GM13976 (cell line): ENCODE results near the gene LMF2.

Experiments used
- DNase-seq: peaks from one replicate; pipeline ENCODE4 v3.0.0; 2012; ENCODE audit warnings: low spot score
- in situ Hi-C: fragments of 300-500 bp; cut with MboI; formaldehyde crosslinking; loops from one replicate; pipeline ENCODE4 v1.12.0; 2022; ENCODE audit warnings: low sequenced_read_pairs, mixed read lengths, inconsistent platforms; ENCODE audit not compliant: unreplicated experiment
- TF ChIP-seq, protein P1 (sequence below): IDR thresholded peaks from 2 replicates; pipeline ENCODE4 v1.5.1; 2012; ENCODE audit warnings: borderline replicate concordance, mild to moderate bottlenecking; ENCODE audit not compliant: insufficient read depth; ENCODE audit errors: extremely low read depth, missing control alignments, control extremely low read depth

LMF2 gene

GRCh38 chr22:50470491-50470890 is 37.0 kb downstream of the LMF2 start:
- TF ChIP-seq, protein P1, sequence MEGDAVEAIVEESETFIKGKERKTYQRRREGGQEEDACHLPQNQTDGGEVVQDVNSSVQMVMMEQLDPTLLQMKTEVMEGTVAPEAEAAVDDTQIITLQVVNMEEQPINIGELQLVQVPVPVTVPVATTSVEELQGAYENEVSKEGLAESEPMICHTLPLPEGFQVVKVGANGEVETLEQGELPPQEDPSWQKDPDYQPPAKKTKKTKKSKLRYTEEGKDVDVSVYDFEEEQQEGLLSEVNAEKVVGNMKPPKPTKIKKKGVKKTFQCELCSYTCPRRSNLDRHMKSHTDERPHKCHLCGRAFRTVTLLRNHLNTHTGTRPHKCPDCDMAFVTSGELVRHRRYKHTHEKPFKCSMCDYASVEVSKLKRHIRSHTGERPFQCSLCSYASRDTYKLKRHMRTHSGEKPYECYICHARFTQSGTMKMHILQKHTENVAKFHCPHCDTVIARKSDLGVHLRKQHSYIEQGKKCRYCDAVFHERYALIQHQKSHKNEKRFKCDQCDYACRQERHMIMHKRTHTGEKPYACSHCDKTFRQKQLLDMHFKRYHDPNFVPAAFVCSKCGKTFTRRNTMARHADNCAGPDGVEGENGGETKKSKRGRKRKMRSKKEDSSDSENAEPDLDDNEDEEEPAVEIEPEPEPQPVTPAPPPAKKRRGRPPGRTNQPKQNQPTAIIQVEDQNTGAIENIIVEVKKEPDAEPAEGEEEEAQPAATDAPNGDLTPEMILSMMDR = no peak
- in situ Hi-C loops = no loop called here
- DNase-seq = no peak

DNA sequence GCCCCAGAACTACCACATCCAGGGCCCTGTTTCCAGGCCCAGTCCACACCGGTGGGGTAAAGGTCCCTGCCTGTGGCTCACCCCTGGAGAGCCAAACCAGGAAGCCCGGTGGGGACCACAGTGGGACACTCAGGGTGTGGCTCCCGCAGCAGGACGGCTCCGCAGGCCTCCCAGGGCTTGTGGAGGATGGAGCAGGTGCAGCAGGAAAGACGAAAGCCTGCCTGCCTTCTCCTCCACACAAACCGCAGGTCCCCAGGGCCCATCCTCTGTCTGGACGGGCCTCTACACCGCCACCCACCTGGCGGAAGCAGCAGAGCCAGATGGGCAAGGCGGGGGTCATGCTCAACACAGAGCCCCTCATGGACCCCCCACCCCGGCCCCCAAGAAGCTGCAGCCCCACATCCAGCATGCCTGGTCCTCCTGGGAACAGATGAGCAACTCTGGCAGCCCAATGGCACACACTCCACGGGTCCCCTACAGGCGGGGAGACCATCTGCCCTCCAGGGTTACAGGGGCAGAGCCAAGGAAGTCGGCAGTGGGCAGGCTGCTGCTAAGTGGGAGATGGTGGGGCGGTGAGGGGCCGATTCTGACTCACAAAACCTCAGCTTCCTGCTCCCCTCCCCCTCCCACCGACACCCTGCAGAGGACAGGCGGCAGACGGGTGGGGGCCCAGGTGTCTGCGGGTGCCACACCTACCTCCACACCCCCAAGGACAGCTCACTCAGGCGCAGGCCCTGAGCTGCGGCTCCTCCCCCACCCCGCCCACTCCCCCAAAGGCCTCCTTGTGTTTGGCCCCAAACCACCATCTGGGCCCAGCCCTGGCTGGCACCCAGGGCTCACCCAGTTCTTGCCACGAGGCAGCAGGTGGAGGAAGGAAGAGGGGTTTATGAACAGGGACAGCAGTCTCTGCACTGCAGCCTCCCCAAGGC is 37.9 kb downstream of the LMF2 start:
- TF ChIP-seq, protein P1 = no peak
- peak; percentile 94 for DNase-seq
- in situ Hi-C loops = no loop called here

DNA sequence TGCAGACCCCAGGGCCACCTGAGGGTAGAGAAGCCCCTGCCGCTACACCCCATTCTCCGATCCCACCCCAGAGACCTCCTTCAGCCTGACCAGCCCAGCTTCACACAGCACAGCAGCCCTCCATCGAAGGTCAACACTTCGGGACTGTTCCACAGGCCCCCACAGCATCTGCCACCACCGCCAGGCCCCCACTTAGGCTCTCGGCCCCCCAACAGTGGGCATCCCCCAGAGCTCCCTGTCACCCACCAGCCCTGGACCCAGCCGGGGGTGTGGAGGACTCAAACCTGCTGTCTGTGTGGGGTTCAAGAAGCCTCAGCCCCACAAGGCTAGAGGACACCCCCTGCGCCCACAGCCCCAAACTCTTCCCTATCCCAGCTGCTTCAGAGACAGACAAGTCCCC is 38.9 kb downstream of the LMF2 start:
- in situ Hi-C loops = no loop called here
- no peak for DNase-seq
- TF ChIP-seq, protein P1 = no peak

DNA sequence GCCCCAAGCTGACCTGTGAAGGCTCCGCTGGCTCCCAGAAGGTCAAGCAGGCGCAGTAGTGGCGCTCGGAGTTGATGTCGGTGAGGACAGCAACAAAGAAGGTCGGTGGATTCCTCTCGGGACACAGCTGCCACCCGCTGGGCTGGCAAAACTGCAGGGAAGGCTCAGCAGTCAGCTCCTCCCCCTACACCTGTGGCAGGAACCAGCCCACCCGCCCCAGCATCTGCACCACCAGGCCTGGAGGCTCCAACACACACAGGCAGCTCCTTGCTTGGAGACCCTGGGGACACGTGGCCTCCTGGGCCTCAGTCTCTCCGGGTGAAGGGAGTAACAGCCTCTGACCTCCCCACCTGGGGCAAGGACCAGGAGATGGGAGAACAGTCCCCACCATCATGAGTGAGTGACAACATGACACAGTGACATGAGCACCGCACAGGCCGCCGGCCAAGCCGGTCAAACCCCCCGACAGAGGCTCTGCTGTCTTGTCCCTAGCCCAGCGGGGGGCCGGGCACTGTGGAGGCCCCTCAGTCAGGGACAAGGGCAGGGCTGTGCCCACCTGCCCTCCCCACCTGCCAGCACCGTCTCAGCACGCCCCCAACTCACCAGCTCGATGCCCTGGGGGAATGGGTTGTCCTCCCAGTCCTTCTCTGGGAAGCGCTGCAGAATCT is 39.6 kb downstream of the LMF2 start:
- in situ Hi-C loops = no loop called here
- no peak for DNase-seq
- TF ChIP-seq, protein P1 = no peak

- no peak for DNase-seq
- in situ Hi-C loops = no loop called here
- TF ChIP-seq, protein P1 = no peak
These were observed 40.2 kb downstream of the LMF2 start for GRCh38 chr22:50467341-50467740.

- in situ Hi-C loops = no loop called here
- TF ChIP-seq, protein P1 = no peak
- no peak for DNase-seq
These were observed 42.2 kb downstream of the LMF2 start for GRCh38 chr22:50465066-50465930.
